Activated CD4-positive, CD25-positive, alpha-beta regulatory T cell treated with anti-CD3 and anti-CD28 coated beads, Interleukin-2, amount 50 U/mL, for 24 hours (primary cell): Measurements from ENCODE around the gene MYOZ2.

Experiments used
- ATAC-seq, 2 donors: fragments of 150-1000 bp; cut with Tn5 transposase; one replicate each; pipeline ENCODE4 v1.10.0; 2021; ENCODE audit warnings: mild to moderate bottlenecking in 1 of 2, moderate library complexity in 1 of 2

MYOZ2 gene

DNA sequence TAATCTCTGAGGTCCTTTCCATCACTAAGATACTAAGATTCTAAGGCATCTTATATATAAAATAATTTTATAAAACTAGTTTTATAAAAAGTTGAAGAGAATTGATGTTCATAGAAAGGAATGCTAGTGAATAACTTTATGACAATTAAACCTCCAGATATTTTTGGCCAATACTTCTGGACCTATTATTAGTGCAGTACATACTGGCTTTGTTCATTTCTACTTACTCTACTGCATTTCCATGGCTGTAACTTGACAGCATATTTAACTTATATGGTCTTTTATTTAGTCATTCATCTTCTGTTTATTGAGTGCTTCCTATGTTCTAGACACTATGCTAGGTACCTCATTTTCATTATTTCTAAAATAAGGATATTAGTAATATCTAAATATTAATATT, 70.1 kb downstream of the MYOZ2 start:
- ATAC-seq: no peak

DNA sequence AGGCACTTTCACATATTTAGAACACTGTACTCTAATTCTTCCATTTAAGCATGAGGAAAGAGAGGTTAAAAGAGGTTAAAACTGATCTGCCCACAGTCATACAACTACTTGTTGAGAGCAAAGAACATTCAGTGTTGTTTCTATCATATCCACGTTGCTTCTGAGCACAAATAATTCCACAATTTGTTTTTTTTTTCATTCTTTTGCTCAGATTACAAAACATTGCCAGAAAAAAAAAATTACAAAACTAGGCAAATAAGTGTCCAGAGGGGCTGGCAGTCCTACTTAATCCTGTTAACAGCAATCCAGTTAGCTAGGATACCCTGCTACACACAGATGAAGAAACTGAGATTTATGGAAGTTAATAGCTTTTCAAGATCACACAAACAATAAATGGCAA, 70.5 kb downstream of the MYOZ2 start:
- no peak for ATAC-seq

DNA sequence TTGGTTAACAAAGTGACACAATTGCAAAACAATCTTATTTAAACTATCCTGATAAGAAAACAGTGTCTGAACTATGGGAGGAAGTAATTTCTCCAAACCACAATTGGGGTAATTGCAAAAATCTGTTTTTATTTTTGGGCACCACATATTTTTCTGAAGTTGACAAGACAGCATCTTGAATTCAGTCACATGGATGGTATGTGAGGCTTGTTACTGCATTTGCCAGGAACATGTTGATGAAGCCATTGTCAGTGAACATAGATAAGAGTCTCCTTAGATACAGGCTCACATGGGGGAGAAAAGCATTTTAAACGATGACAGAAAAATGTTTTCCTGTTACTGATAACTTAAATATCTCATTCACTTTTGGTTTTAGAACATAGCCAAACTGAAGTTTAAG, 71.4 kb downstream of the MYOZ2 start:
- ATAC-seq: no peak

DNA sequence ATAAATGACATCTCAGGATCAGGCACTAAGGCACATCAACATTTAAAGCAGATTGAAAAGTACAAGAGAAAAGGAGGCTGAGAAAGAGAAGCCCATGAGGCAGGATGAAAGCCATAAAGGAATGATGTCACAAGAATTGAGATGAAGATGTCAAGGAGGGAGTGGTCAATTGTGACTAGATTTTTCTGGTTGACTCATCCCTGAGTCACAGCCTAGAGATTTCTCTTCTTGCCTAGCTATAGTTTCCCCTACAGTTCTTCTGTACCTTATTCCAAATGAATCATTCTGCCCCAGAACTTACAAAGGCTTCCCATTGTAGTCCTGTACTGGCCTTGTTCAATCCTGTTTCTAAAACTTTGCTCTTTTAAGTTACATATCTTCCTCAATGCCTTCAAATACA, 73.4 kb downstream of the MYOZ2 start:
- peak; percentile 40 to 63 for ATAC-seq

DNA sequence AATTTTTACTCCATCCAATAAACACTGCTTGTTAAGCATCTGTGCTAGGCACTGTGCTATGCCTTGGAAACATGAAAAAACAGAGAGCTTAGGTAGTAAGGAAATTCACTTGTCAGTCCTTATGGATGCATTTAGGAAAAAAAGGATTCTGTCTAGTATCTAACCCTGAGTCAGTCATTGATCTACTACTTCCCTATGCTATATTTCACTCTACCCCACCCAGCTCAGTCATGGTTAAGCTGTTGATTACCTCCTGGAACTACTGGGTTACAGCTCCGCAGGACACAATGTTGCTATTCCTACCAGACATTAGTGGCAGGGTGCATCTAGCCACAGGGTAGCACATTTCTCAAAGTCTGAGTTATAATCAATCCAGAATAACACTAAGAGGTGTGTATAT, 74.0 kb downstream of the MYOZ2 start:
- ATAC-seq: no peak

DNA sequence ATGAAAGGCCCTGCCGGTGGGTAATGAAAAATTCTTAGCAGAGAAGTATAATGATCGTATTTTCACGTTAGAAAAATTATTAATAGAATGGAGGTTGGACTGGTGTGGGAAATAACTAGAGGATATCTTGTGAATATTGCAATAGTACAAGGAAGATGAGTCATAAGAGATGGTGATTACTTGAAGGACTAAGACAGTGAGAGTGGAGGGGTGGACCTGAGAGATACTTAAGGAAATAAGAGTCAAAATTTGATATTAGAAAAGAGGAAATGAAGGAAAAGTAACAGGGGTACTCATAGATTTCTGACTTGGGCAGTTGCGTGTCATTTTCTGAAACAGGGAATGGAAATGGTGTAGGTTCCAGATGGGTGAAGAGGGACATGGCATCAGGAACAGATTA, 75.1 kb downstream of the MYOZ2 start:
- ATAC-seq: no peak

DNA sequence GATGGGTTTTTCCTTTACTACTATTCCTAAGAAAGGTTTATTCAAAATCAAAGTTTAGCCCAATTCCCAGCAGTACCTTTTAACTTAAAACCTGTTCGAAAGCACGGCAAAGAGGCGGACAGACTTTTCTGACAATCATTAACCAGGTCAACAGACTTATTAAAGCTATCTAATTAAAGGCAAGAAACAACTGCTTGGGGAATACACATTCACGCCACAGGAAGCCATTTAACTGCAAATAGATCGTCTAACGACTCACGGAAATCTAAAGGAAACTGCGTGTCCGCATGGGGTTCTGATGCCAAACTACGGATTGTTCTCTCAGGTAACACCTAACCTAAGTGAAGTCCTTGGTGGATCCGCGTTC, 76.2 kb downstream of the MYOZ2 start:
- ATAC-seq: peak in 1 of 2 donors; percentile 1

DNA sequence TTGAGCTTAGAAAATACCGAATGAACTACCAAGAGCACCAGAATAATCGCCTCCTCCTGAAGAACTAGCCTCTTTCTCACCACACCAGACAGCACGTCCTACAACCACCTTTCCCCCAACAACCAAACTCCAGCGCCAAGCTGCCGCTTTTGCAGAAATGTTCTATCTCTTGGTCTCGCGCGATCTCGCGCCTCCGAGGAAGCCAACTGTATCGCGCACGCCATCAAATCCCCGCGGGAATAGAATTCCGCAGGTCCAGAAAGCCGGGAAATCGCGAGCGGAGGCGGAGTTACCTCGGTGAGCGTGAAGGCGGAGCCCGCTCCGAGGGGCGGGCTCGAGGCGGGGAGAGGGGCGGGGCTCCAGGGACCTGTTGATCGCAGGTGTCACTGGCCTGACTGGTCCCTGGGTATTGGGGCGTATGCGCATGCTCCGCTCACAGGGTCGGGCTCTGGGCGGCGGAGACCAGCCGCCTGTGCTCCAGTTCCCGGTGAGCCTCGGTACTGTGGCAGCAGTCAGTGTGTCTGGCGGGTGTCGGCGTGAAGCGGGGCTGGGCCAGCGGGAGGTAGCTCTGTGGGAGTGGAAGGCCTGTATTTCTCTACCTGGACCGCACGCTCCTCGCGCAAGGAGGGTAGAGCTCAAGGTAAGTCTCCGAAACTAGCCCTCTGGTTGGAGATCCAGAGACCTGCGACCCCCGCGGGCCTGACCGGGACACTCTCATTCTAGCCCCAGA, 76.8 kb downstream of the MYOZ2 start, which contains the start of gene USP53:
USP53 (plus strand) TSS at position 480 of the 730 bp plus-strand sequence. CDS start 27,047 bp downstream, outside the sequence.
- ATAC-seq: peak; percentile 90 to 94

DNA sequence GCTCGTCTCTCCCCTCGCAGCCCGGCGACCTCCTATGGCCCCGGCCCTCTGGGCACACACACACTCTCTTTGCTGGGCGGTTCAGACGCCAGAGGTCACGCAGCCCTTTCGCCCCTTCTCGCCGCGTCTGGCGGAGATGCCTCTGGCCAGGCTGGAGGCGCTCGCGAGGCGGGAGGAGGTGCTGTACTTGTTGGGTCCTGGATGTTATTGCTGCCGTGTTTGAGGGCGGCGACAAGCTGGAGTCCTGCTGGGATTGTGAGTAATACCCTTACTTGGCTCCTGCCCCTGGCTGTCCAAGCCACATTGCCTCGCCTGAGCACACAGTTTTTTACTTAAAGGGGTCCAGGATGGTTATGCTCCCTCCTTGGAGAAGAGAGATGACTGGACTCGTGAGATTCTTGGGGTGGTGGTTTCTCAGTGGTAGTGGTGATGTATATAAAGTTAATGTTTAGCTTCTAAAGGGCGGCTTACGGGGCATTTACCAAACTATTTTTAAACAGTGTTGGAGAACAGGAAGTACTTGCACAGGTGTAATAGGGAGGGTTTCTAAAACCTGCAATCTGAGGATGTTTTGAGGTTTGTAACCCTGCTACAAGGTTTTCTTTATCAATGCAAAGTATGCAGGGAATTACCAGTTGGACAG, 77.5 kb downstream of the MYOZ2 start:
- ATAC-seq: peak; percentile 18 to 25

DNA sequence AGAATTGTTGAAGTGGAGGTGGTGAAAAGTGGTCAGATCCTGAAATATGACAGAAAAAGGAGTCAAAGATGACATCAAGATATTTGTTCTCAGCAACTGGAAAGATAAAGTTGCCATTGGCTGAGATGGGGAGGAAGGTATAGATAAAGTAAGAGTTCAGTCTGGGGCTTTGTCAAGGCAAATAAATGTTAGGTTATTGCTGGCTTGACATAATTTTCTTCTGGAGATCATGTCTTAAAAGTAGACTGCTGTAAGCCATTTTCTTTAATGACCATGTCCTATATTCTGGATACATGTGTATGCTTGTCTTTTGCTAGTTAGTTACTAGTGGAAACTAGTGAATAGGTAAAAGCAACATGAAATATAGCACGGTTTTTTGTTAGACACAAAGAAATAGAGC, 82.5 kb downstream of the MYOZ2 start:
- no peak for ATAC-seq

DNA sequence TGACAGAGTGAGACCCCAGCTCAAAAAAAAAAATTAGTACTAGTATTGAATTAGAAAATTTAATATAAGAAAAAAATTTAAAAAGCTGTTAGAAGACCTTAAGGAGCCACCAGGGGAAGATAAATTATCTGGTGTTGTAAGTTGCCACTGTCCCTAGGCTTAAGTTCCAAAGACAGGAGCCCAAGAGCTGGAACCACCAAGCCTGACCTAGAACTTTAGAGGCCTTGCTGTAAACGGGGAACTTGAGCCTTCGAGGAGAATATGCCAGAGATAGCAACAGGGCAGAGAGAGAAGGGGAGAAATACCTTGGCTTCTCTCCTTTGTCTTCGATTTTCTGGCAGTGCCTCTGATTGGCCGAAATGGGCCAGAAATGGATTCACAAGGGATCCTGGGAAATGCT, 85.8 kb downstream of the MYOZ2 start:
- ATAC-seq: no peak

DNA sequence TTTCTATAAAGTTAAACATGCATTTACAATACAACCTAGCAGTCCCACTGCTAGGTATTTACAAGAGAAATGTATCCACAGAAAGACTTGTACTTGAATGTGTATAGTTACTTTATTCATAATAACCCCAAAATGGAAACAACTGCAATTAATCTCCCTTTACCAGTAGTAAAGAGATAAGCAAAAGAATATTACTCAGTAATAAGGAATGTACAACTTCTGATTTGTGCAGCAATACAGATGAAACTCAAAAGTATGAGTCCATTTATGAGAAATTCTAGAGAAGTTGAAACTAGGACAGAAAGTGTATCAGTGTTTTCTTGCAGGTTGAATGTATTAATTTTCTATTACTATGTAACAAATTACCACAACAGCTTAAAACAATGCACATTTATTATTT, 92.1 kb downstream of the MYOZ2 start:
- no peak for ATAC-seq

DNA sequence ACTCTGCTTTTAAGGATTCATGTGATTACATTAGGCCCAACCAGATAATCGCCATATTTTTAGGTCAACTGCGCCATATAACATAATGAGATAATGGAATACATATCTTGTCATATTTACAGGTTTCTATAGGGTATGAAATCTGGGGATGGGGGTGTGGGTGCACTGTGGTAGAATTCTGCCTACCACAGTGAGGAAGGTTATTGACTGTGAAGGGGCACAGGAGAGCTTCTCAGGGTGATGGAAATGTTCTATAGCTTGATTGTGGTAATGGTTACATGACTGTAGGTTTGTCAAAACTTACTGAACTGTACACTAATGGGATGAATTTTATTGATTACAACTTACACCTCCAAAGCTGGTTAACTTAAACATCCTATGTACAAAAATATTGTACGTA, 92.8 kb downstream of the MYOZ2 start:
- no peak for ATAC-seq

DNA sequence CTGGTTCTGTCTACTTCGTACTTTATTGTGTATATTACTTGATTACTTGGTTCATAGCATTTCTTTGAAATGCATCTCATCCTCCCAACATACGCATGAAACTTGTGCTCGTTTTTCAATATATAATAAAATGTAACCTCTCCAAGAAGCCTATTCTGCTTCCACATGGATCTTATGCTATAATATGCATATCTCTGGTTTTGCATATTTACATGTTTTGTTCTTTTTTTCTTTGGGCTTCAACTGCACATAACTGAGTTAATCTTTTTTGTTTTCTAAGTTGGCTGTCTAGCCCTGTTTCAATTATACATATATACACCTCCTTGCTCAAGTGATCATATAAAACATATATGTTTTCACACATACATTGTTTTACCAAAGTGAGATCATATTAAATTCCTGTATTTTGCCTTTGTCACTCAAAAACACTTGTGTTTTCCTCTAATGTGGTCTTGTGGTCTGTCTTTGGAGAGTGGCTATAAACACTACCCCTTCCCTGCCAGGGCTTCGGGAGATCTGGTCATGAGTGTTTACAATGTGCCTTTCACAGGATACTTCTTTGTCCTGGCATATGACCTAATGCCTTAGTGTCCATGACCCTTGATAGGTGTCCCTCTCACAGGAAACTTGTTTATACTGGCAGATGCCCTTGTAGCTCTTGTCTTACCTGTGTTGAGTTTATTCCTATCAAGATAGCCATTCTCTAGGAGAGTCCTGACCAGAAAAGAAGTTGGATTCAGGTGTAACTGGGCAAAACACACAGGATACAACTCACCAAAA, 94.5 kb downstream of the MYOZ2 start:
- ATAC-seq: no peak

DNA sequence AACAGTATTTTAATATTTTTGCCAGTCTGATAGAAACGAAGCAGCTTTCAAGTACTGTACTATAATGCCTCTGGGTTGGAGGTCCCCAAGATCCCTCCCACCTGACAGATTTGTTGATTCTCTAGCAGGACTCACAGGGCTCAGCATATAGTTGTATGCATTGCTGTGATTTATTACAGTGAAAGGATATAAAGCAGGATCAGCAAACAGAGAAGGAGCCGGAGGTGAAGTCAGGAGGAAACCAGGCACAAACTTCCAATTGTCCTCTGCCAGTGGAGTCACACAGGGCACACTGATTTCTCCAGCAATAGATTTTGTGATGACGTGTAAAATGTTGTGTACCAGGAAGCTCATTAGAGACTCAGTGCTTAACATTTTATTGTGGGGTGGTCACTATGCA, 95.9 kb downstream of the MYOZ2 start:
- no peak for ATAC-seq

DNA sequence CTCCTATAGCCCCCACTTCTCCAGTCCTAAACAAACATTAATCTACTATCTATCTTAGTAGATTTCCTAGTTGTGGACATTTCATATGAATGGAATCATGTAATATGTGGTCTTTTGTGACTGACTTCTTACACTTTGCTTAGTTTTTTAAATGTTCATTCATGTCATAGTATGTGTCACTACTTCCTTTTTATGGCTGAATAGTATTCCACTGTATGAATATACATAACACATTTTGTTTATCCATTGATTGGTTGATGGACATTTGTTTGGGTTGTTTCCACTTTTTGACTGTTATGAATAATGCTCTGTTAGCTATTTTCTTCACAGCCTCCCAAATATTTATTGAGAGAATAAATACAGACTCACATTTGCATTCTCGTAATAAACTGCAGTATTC, 96.7 kb downstream of the MYOZ2 start:
- no peak for ATAC-seq

DNA sequence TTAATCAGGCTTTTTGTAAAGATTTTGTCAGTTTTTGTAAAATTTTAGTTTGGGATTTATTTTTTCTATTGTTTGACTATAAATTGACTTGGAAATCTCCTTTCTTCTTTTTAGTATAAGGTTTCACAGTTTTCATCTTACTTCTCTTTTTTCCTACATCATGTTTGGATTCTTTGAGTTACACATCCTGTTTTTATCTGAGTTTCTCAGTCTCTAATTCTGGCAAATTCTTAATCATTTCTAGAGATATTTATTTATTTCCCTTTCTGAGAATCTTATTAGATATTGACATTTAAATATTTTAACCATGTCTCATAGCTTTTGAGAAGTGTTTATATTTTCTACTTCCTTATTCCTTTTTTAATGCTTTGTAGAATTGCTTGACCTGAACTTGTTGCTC, 97.6 kb downstream of the MYOZ2 start:
- no peak for ATAC-seq

DNA sequence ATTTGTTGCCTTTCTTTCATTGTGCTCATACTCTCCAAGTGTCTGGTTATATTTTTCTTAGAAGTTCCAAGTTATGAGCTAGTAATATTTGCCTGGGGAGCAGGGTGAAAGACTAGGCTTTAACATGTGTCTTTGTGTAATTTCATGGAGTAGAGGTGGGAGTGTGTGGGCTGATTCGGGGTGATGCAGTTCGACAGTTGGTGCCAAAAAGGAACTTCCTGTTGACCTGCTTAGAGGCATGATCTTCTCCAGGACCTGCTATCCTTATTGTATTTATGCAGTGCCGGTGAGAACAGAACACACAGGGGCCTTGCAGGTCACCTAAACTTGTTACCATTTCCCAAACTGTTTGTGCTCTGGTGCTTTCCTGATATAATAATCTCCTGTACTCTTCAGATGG, 98.1 kb downstream of the MYOZ2 start:
- no peak for ATAC-seq

DNA sequence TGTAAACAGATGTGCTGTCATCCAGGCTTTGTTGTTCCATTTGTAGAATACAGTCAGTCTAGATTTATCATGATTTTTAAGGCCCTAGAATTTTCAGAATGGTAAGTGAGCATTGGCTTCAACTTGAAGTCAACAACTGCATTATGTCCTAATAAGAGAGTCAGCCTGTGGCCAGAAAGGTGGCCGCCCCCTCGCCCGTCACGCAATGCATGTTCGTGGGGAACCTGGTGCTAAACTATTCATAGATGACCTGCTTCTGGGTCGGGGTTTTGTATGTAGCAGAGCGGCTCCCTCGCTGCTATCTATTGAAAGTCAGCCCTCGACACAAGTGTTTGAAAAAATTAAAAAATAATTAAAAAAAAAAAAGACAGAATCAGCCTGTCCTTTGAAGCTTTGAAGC, 101.6 kb downstream of the MYOZ2 start:
- ATAC-seq: no peak
